ENCODE results near the gene TRRAP. TPM values are rescaled to one million over a fixed set of nuclear protein-coding genes. Genes with fewer than 3 reads are reported as not detected.

The TRRAP gene
- total RNA-seq, 4 donors from 2014 or later = 46.4 to 69.4 (median 53.0) TPM

- TF ChIP-seq POLR2A (IDR thresholded peaks at IDR 0.05) (no peak), CTCF (IDR thresholded peaks at IDR 0.05) (no peak)
- 91 to 92% methylated on average over 12 of the region's 12 CpGs for WGBS, 2 donors
- DNase-seq (ENCODE audit: low spot score in 2 of 2) = peak in 1 of 2 donors; percentile 58
These were observed 124.0 kb downstream of the TRRAP start for GRCh38 chr7:99002148-99002826.

GRCh38 chr7:99002827-99003212 is 124.5 kb downstream of the TRRAP start:
- intact Hi-C loops (cut with DNase I; ENCODE audit: low total_unique reads) = no loop called here
- DNase-seq (ENCODE audit: low spot score in 2 of 2) = peak in 1 of 2 donors; percentile 60

More at GRCh38 chr7:99002148-99002826, 124.0 kb downstream of the TRRAP start:
- H3K4me3 ChIP-seq (ENCODE audit: low read depth, poor library complexity, severe bottlenecking) = no peak overlapping the region
- intact Hi-C loops (cut with DNase I; ENCODE audit: low total_unique reads) = no loop called here

GRCh38 chr7:99003419-99003818 is 125.1 kb downstream of the TRRAP start:
- intact Hi-C loops (cut with DNase I; ENCODE audit: low total_unique reads) = no loop called here

More at GRCh38 chr7:99002827-99003212, 124.5 kb downstream of the TRRAP start:
- TF ChIP-seq CTCF (IDR thresholded peaks at IDR 0.05) (no peak), POLR2A (IDR thresholded peaks at IDR 0.05) (no peak)
- 89 to 93% methylated on average over 18 to 20 of the region's 20 CpGs for WGBS, 2 donors
- H3K4me3 ChIP-seq (ENCODE audit: low read depth, poor library complexity, severe bottlenecking) = no peak overlapping the region

GRCh38 chr7:99004216-99004615 is 125.9 kb downstream of the TRRAP start:
- WGBS, 2 donors = 87% methylated on average over 8 of the region's 8 CpGs
- intact Hi-C loops (cut with DNase I; ENCODE audit: low total_unique reads) = no loop called here
- DNase-seq (ENCODE audit: low spot score in 2 of 2) = peak in 1 of 2 donors; percentile 77
- H3K4me3 ChIP-seq (ENCODE audit: low read depth, poor library complexity, severe bottlenecking) = no peak overlapping the region
- no peak for TF ChIP-seq CTCF (IDR thresholded peaks at IDR 0.05)
- no peak for TF ChIP-seq POLR2A (IDR thresholded peaks at IDR 0.05)

More at GRCh38 chr7:99003419-99003818, 125.1 kb downstream of the TRRAP start:
- peak in 1 of 2 donors; percentile 66 for DNase-seq (ENCODE audit: low spot score in 2 of 2)
- 89 to 91% methylated on average over 15 of the region's 15 CpGs for WGBS, 2 donors
- TF ChIP-seq POLR2A (IDR thresholded peaks at IDR 0.05) = no peak
- no peak for TF ChIP-seq CTCF (IDR thresholded peaks at IDR 0.05)
- H3K4me3 ChIP-seq (ENCODE audit: low read depth, poor library complexity, severe bottlenecking) = no peak overlapping the region

- no peak overlapping the region for H3K4me3 ChIP-seq (ENCODE audit: low read depth, poor library complexity, severe bottlenecking)
- no peak for TF ChIP-seq POLR2A (IDR thresholded peaks at IDR 0.05)
- no peak for TF ChIP-seq CTCF (IDR thresholded peaks at IDR 0.05)
- WGBS, 2 donors = 92 to 93% methylated on average over 26 of the region's 26 CpGs
- intact Hi-C loops (cut with DNase I; ENCODE audit: low total_unique reads) = no loop called here
- DNase-seq (ENCODE audit: low spot score in 2 of 2) = peak in 1 of 2 donors; percentile 78
These were observed 126.6 kb downstream of the TRRAP start for GRCh38 chr7:99004781-99005500.
